Measurements from ENCODE around the gene NALCN.

The NALCN gene

GRCh38 chr13:101272886-101273285, 143.4 kb downstream of the NALCN start:
- Histone ChIP-seq H3K27me3 (ENCODE audit: insufficient read depth, low read length, poor library complexity) (no peaks in the 10 kb centered on the region), H3K18ac (ENCODE audit: low read length) (no peak overlapping the region), H2BK5ac (ENCODE audit: low read length) (no peak overlapping the region), H3K79me2 (ENCODE audit: control insufficient read depth, insufficient read depth, low read length) (no peaks in the 10 kb centered on the region), H3K79me1 (ENCODE audit: low read length) (no peaks in the 10 kb centered on the region), H3K9ac (ENCODE audit: low read length) (no peak overlapping the region), H2AK5ac (ENCODE audit: low read length) (no peak overlapping the region), H3K4me1 (ENCODE audit: control insufficient read depth, low read depth, low read length) (no peaks in the 10 kb centered on the region), H3K4me3 (ENCODE audit: low read length) (no peak overlapping the region), H3K23ac (ENCODE audit: low read length) (no peak overlapping the region), H3K27ac (ENCODE audit: low read depth, low read length) (no peak overlapping the region), H2BK15ac (replicated peaks; ENCODE audit: low read depth) (no peak overlapping the region), H4K5ac (ENCODE audit: low read length) (no peak overlapping the region), H3K4me2 (ENCODE audit: low read length) (no peak overlapping the region), H4K8ac (ENCODE audit: low read depth, low read length) (no peak overlapping the region), H2BK120ac (ENCODE audit: low read depth, low read length) (no peak overlapping the region), H3K4ac (ENCODE audit: low read depth, low read length) (no peak overlapping the region), H3K36me3 (ENCODE audit: control insufficient read depth, insufficient read depth, low read length) (no peaks in the 10 kb centered on the region), H3K56ac (ENCODE audit: low read length) (no peak overlapping the region)
- no peak for DNase-seq
- no CpG with 5 or more reads among the region's 9 CpGs for WGBS (ENCODE audit: extremely low coverage, insufficient coverage, low lambda C conversion rate)

- H2BK5ac ChIP-seq (ENCODE audit: low read length), result no peak overlapping the region
- DNase-seq, result no peak
- no peak overlapping the region for H3K4me2 ChIP-seq (ENCODE audit: low read length)
- H3K79me1 ChIP-seq (ENCODE audit: low read length), result no peaks in the 10 kb centered on the region
- H3K23ac ChIP-seq (ENCODE audit: low read length), result peak overlapping the region; percentile 84
- H3K79me2 ChIP-seq (ENCODE audit: control insufficient read depth, insufficient read depth, low read length), result no peaks in the 10 kb centered on the region
- no peak overlapping the region for H3K4me3 ChIP-seq (ENCODE audit: low read length)
- no peaks in the 10 kb centered on the region for H3K36me3 ChIP-seq (ENCODE audit: control insufficient read depth, insufficient read depth, low read length)
- no peak overlapping the region for H4K8ac ChIP-seq (ENCODE audit: low read depth, low read length)
- no peaks in the 10 kb centered on the region for H3K4me1 ChIP-seq (ENCODE audit: control insufficient read depth, low read depth, low read length)
- H3K27ac ChIP-seq (ENCODE audit: low read depth, low read length), result no peak overlapping the region
- no peak overlapping the region for H3K4ac ChIP-seq (ENCODE audit: low read depth, low read length)
- no peak overlapping the region for H2AK5ac ChIP-seq (ENCODE audit: low read length)
- H2BK120ac ChIP-seq (ENCODE audit: low read depth, low read length), result no peak overlapping the region
- H4K5ac ChIP-seq (ENCODE audit: low read length), result no peak overlapping the region
- no peaks in the 10 kb centered on the region for H3K27me3 ChIP-seq (ENCODE audit: insufficient read depth, low read length, poor library complexity)
- no peak overlapping the region for H3K18ac ChIP-seq (ENCODE audit: low read length)
- H2BK15ac ChIP-seq (replicated peaks; ENCODE audit: low read depth), result no peak overlapping the region
- no CpG with 5 or more reads among the region's 11 CpGs for WGBS (ENCODE audit: extremely low coverage, insufficient coverage, low lambda C conversion rate)
- H3K56ac ChIP-seq (ENCODE audit: low read length), result no peak overlapping the region
- no peak overlapping the region for H3K9ac ChIP-seq (ENCODE audit: low read length)
These were observed 144.5 kb downstream of the NALCN start for GRCh38 chr13:101271681-101272245.

- Histone ChIP-seq H2BK15ac (replicated peaks; ENCODE audit: low read depth) (no peak overlapping the region), H3K27me3 (ENCODE audit: insufficient read depth, low read length, poor library complexity) (no peaks in the 10 kb centered on the region), H4K8ac (ENCODE audit: low read depth, low read length) (no peak overlapping the region), H3K79me1 (ENCODE audit: low read length) (no peaks in the 10 kb centered on the region), H3K9ac (ENCODE audit: low read length) (no peak overlapping the region), H2AK5ac (ENCODE audit: low read length) (no peak overlapping the region), H3K27ac (ENCODE audit: low read depth, low read length) (no peak overlapping the region), H3K4me1 (ENCODE audit: control insufficient read depth, low read depth, low read length) (no peaks in the 10 kb centered on the region), H3K79me2 (ENCODE audit: control insufficient read depth, insufficient read depth, low read length) (no peaks in the 10 kb centered on the region), H3K4ac (ENCODE audit: low read depth, low read length) (no peak overlapping the region), H3K23ac (ENCODE audit: low read length) (no peak overlapping the region), H4K5ac (ENCODE audit: low read length) (no peak overlapping the region), H3K4me3 (ENCODE audit: low read length) (no peak overlapping the region), H3K4me2 (ENCODE audit: low read length) (no peak overlapping the region), H2BK120ac (ENCODE audit: low read depth, low read length) (no peak overlapping the region), H3K56ac (ENCODE audit: low read length) (no peak overlapping the region), H3K18ac (ENCODE audit: low read length) (no peak overlapping the region), H3K36me3 (ENCODE audit: control insufficient read depth, insufficient read depth, low read length) (no peaks in the 10 kb centered on the region), H2BK5ac (ENCODE audit: low read length) (no peak overlapping the region)
- DNase-seq, result no peak
- WGBS (ENCODE audit: extremely low coverage, insufficient coverage, low lambda C conversion rate), result no CpG with 5 or more reads among the region's 5 CpGs
These were observed 148.7 kb downstream of the NALCN start for GRCh38 chr13:101267656-101268055.

GRCh38 chr13:101265934-101266333, 150.4 kb downstream of the NALCN start:
- no CpG with 5 or more reads among the region's 3 CpGs for WGBS (ENCODE audit: extremely low coverage, insufficient coverage, low lambda C conversion rate)
- Histone ChIP-seq H3K4me3 (ENCODE audit: low read length) (no peak overlapping the region), H3K4ac (ENCODE audit: low read depth, low read length) (no peak overlapping the region), H3K27me3 (ENCODE audit: insufficient read depth, low read length, poor library complexity) (no peaks in the 10 kb centered on the region), H4K5ac (ENCODE audit: low read length) (no peak overlapping the region), H2AK5ac (ENCODE audit: low read length) (no peak overlapping the region), H3K27ac (ENCODE audit: low read depth, low read length) (no peak overlapping the region), H3K56ac (ENCODE audit: low read length) (no peak overlapping the region), H3K23ac (ENCODE audit: low read length) (no peak overlapping the region), H2BK5ac (ENCODE audit: low read length) (no peak overlapping the region), H2BK120ac (ENCODE audit: low read depth, low read length) (no peak overlapping the region), H3K4me2 (ENCODE audit: low read length) (no peak overlapping the region), H2BK15ac (replicated peaks; ENCODE audit: low read depth) (no peak overlapping the region), H3K79me2 (ENCODE audit: control insufficient read depth, insufficient read depth, low read length) (no peaks in the 10 kb centered on the region), H4K8ac (ENCODE audit: low read depth, low read length) (no peak overlapping the region), H3K18ac (ENCODE audit: low read length) (no peak overlapping the region), H3K36me3 (ENCODE audit: control insufficient read depth, insufficient read depth, low read length) (no peaks in the 10 kb centered on the region), H3K9ac (ENCODE audit: low read length) (no peak overlapping the region), H3K4me1 (ENCODE audit: control insufficient read depth, low read depth, low read length) (no peaks in the 10 kb centered on the region), H3K79me1 (ENCODE audit: low read length) (no peaks in the 10 kb centered on the region)
- DNase-seq, result no peak

- Histone ChIP-seq H2BK5ac (ENCODE audit: low read length) (no peak overlapping the region), H2AK5ac (ENCODE audit: low read length) (no peak overlapping the region), H3K79me2 (ENCODE audit: control insufficient read depth, insufficient read depth, low read length) (no peaks in the 10 kb centered on the region), H4K5ac (ENCODE audit: low read length) (no peak overlapping the region), H3K23ac (ENCODE audit: low read length) (no peak overlapping the region), H2BK15ac (replicated peaks; ENCODE audit: low read depth) (no peak overlapping the region), H3K27ac (ENCODE audit: low read depth, low read length) (no peak overlapping the region), H4K8ac (ENCODE audit: low read depth, low read length) (no peak overlapping the region), H3K4me1 (ENCODE audit: control insufficient read depth, low read depth, low read length) (no peaks in the 10 kb centered on the region), H3K4ac (ENCODE audit: low read depth, low read length) (no peak overlapping the region), H3K4me3 (ENCODE audit: low read length) (no peak overlapping the region), H3K79me1 (ENCODE audit: low read length) (no peaks in the 10 kb centered on the region), H3K4me2 (ENCODE audit: low read length) (no peak overlapping the region), H3K56ac (ENCODE audit: low read length) (no peak overlapping the region), H3K27me3 (ENCODE audit: insufficient read depth, low read length, poor library complexity) (no peaks in the 10 kb centered on the region), H3K36me3 (ENCODE audit: control insufficient read depth, insufficient read depth, low read length) (no peaks in the 10 kb centered on the region), H2BK120ac (ENCODE audit: low read depth, low read length) (no peak overlapping the region), H3K18ac (ENCODE audit: low read length) (no peak overlapping the region), H3K9ac (ENCODE audit: low read length) (no peak overlapping the region)
- WGBS (ENCODE audit: extremely low coverage, insufficient coverage, low lambda C conversion rate), result no CpG with 5 or more reads among the region's 2 CpGs
- no peak for DNase-seq
These were observed 151.4 kb downstream of the NALCN start for GRCh38 chr13:101264931-101265330.

- Histone ChIP-seq H3K18ac (ENCODE audit: low read length) (no peak overlapping the region), H4K8ac (ENCODE audit: low read depth, low read length) (no peak overlapping the region), H2AK5ac (ENCODE audit: low read length) (no peak overlapping the region), H2BK15ac (replicated peaks; ENCODE audit: low read depth) (no peak overlapping the region), H3K56ac (ENCODE audit: low read length) (no peak overlapping the region), H3K4me2 (ENCODE audit: low read length) (no peak overlapping the region), H4K5ac (ENCODE audit: low read length) (no peak overlapping the region), H3K79me2 (ENCODE audit: control insufficient read depth, insufficient read depth, low read length) (no peaks in the 10 kb centered on the region), H3K9ac (ENCODE audit: low read length) (no peak overlapping the region), H3K4me3 (ENCODE audit: low read length) (no peak overlapping the region), H3K4ac (ENCODE audit: low read depth, low read length) (no peak overlapping the region), H3K27me3 (ENCODE audit: insufficient read depth, low read length, poor library complexity) (no peaks in the 10 kb centered on the region), H3K27ac (ENCODE audit: low read depth, low read length) (no peak overlapping the region), H2BK5ac (ENCODE audit: low read length) (no peak overlapping the region), H3K36me3 (ENCODE audit: control insufficient read depth, insufficient read depth, low read length) (no peaks in the 10 kb centered on the region), H3K79me1 (ENCODE audit: low read length) (no peaks in the 10 kb centered on the region), H3K4me1 (ENCODE audit: control insufficient read depth, low read depth, low read length) (no peaks in the 10 kb centered on the region), H3K23ac (ENCODE audit: low read length) (no peak overlapping the region), H2BK120ac (ENCODE audit: low read depth, low read length) (no peak overlapping the region)
- WGBS (ENCODE audit: extremely low coverage, insufficient coverage, low lambda C conversion rate), result no CpG with 5 or more reads among the region's 2 CpGs
- DNase-seq, result no peak
These were observed 154.0 kb downstream of the NALCN start for GRCh38 chr13:101262306-101262705.
